ENCODE data around the gene ADO. TPM values are rescaled to one million over a fixed set of nuclear protein-coding genes. Genes with fewer than 3 reads are reported as not detected.

ADO gene
- total and polyA plus RNA-seq, 9 of the 15 experiments (the other 6 are each of a cell fraction or from before 2014, with no cell fraction given): 3.0 to 20.0 (median 16.1) TPM

- CTCF ChIA-PET (ENCODE audit: low intra/inter-chr PET ratio): interaction anchor here (0.5 kb wide), 1 partner anchor 367 kb away, joined by 3 read pairs; no protein-coding TSS in a partner anchor
- WGBS (ENCODE audit: insufficient coverage, low coverage, missing lambda C conversion rate): 2% methylated on average over 13 of the region's 14 CpGs
Measured at GRCh38 chr10:62790019-62790555, 14.4 kb upstream of the ADO start.

More at GRCh38 chr10:62790019-62790555, 14.4 kb upstream of the ADO start:
- no peaks in the 10 kb centered on the region for H3K9me3 ChIP-seq (replicated peaks; ENCODE audit: control insufficient read depth, insufficient read depth, low read depth, low read length)
- TF ChIP-seq GTF2B (IDR thresholded peaks at IDR 0.05; ENCODE audit: extremely low read depth, insufficient read length) (no peak), MIER1 (IDR thresholded peaks at IDR 0.05; ENCODE audit: low read depth) (no peak), TCF7L2 (IDR thresholded peaks at IDR 0.05; ENCODE audit: low read depth, low read length) (no peak), ZNF707 (CRISPR knock-in tag; conservative IDR thresholded peaks at IDR 0.05) (no peak), HMGXB4 (CRISPR knock-in tag; IDR thresholded peaks at IDR 0.05) (no peak), PTTG1 (tag; IDR thresholded peaks at IDR 0.05; ENCODE audit: low read depth) (no peak), ZNF143 (CRISPR knock-in tag; IDR thresholded peaks at IDR 0.05) (no peak), SLC30A9 (CRISPR knock-in tag; IDR thresholded peaks at IDR 0.05) (no peak), NUFIP1 (IDR thresholded peaks at IDR 0.05; ENCODE audit: partially characterized antibody) (no peak), SMAD1 (IDR thresholded peaks at IDR 0.05; ENCODE audit: low read depth, low read length, partially characterized antibody) (no peak), ZNF408 (CRISPR knock-in tag; IDR thresholded peaks at IDR 0.05; ENCODE audit: low read depth) (no peak)
- TF ChIP-seq, protein P1, sequence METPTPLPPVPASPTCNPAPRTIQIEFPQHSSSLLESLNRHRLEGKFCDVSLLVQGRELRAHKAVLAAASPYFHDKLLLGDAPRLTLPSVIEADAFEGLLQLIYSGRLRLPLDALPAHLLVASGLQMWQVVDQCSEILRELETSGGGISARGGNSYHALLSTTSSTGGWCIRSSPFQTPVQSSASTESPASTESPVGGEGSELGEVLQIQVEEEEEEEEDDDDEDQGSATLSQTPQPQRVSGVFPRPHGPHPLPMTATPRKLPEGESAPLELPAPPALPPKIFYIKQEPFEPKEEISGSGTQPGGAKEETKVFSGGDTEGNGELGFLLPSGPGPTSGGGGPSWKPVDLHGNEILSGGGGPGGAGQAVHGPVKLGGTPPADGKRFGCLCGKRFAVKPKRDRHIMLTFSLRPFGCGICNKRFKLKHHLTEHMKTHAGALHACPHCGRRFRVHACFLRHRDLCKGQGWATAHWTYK (CRISPR knock-in tag; IDR thresholded peaks at IDR 0.05): no peak
- no peaks in the 10 kb centered on the region for H3K4me1 ChIP-seq (replicated peaks in 1 of 2; ENCODE audit: control insufficient read depth in 2 of 2, insufficient read depth in 2 of 2, low read length in 2 of 2)
- no peak for ATAC-seq
- peaks cover 7 to 26% of the 10 kb centered on the region in 2 experiments; a peak in 4 of 5 replicates for H3K27me3 ChIP-seq (ENCODE audit: control insufficient read depth in 2 of 2, insufficient read depth in 2 of 2, low read length in 2 of 2)
- POLR2A ChIA-PET: interaction anchor here (0.6 to 1.9 kb wide), 2 partner anchors 9 to 1097 kb away, joined by 3 to 7 read pairs; no protein-coding TSS in a partner anchor
- H3K4me2 ChIP-seq (ENCODE audit: insufficient read depth, low read length): no peak overlapping the region
- no peaks in the 10 kb centered on the region for H4K20me1 ChIP-seq (replicated peaks; ENCODE audit: control insufficient read depth, insufficient read depth, low read length)
- H3K36me3 ChIP-seq (ENCODE audit: control insufficient read depth, insufficient read depth, low read length): no peaks in the 10 kb centered on the region
- intact Hi-C loops (cut with micrococcal nuclease) (no loop called here), in situ Hi-C loops (cut with MboI) (no loop called here)
- DNase-seq (ENCODE audit: extremely low read depth in 1 of 4, low spot score in 3 of 4): no peak
- BruUV-seq (replicated peaks): no TSS peak
- no peaks in the 10 kb centered on the region for H3K79me2 ChIP-seq (ENCODE audit: control insufficient read depth, insufficient read depth, low read length)
- no peak overlapping the region for H3K4me3 ChIP-seq
- no peak overlapping the region for H3K9ac ChIP-seq (ENCODE audit: insufficient read depth in 1 of 2, low read depth in 2 of 2, low read length in 2 of 2)
- no peak overlapping the region for H2AFZ ChIP-seq (ENCODE audit: low read depth, low read length)
- H3K9me1 ChIP-seq (ENCODE audit: control insufficient read depth, insufficient read depth, low read length): no peaks in the 10 kb centered on the region
- no peak overlapping the region for H3K27ac ChIP-seq (ENCODE audit: extremely low read depth, low read depth, low read length)
- FAIRE-seq: no peak

Measured in K562 (cell line).